Measurements from ENCODE around the gene CNIH4. TPM values are rescaled to one million over a fixed set of nuclear protein-coding genes. Genes with fewer than 3 reads are reported as not detected.

The CNIH4 gene
- total RNA-seq, 1 experiment from 2014 or later: 48.9 TPM

DNA sequence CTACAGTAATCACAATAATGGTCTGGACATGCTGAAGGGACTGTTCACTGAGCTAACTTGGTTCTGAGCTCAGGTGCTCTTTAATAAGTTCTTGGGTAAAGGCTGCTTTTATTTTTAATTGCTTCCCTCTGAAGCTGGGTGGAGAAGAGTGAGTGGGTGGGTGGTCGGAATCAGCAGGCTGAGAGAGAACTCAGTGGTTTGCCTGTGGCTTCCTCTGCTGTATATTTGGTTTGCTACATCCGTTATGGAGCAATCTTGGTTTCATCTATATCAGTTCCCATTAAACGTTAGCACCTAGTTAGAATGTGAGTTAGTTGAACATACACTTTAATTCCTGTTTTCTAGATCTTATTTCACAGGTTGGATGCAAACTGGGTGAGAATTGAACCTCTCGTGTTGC lies 23.3 kb downstream of the CNIH4 start:
- no peak for DNase-seq (ENCODE audit: low read depth, low spot score)
- H3K9ac ChIP-seq (ENCODE audit: low read length): no peak overlapping the region
- CTCF ChIA-PET: no interaction called here
- no peaks in the 10 kb centered on the region for H3K9me3 ChIP-seq (ENCODE audit: control insufficient read depth in 1 of 2, insufficient read depth in 1 of 2, low read depth in 1 of 2, low read length in 2 of 2)
- no peak overlapping the region for H3K4me3 ChIP-seq (replicated peaks in 1 of 2; ENCODE audit: low read depth in 1 of 2, low read length in 2 of 2)
- ATAC-seq: no peak
- H3K4me1 ChIP-seq (ENCODE audit: control insufficient read depth in 1 of 2, insufficient read depth in 2 of 2, low read length in 2 of 2): peaks cover 4 to 20% of the 10 kb centered on the region in 2 experiments; a peak in 3 of 4 replicates
- no peaks in the 10 kb centered on the region for H3K27me3 ChIP-seq (ENCODE audit: insufficient read depth, low read length)
- no peak overlapping the region for H2AFZ ChIP-seq (ENCODE audit: low read depth, low read length, poor library complexity, severe bottlenecking)
- no peak for TF ChIP-seq SRF (IDR thresholded peaks at IDR 0.05; ENCODE audit: low read depth)
- no peak for TF ChIP-seq EGR1 (IDR thresholded peaks at IDR 0.05; ENCODE audit: low read depth)
- TF ChIP-seq ZBTB33 (IDR thresholded peaks at IDR 0.05; ENCODE audit: extremely low read depth, insufficient replicate concordance, low read length): no peak
- no peak for TF ChIP-seq ATF3 (IDR thresholded peaks at IDR 0.05)
- no peak for TF ChIP-seq POLR2A (IDR thresholded peaks at IDR 0.05; ENCODE audit: borderline replicate concordance, extremely low read depth, insufficient read depth, insufficient read length)
- TF ChIP-seq ZNF274 (IDR thresholded peaks at IDR 0.05; ENCODE audit: low read depth, low read length): no peak
- no peak for TF ChIP-seq REST (IDR thresholded peaks at IDR 0.05; ENCODE audit: low read depth)
- TF ChIP-seq, protein P1, sequence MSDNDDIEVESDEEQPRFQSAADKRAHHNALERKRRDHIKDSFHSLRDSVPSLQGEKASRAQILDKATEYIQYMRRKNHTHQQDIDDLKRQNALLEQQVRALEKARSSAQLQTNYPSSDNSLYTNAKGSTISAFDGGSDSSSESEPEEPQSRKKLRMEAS (IDR thresholded peaks at IDR 0.05): no peak
- no peak for TF ChIP-seq RAD21 (IDR thresholded peaks at IDR 0.05; ENCODE audit: low read depth)
- no peak for TF ChIP-seq SP1 (IDR thresholded peaks at IDR 0.05; ENCODE audit: low read depth)
- no peak for TF ChIP-seq CEBPB (IDR thresholded peaks at IDR 0.05; ENCODE audit: low read depth)
- no peak for TF ChIP-seq YY1 (IDR thresholded peaks at IDR 0.05; ENCODE audit: extremely low read depth, insufficient replicate concordance, low read depth, low read length)
- TF ChIP-seq POLR2AphosphoS5 (IDR thresholded peaks at IDR 0.05; ENCODE audit: low read depth, low read length): no peak
- TF ChIP-seq SIN3A (IDR thresholded peaks at IDR 0.05; ENCODE audit: low read depth): no peak
- no peak for TF ChIP-seq EZH2phosphoT487 (IDR thresholded peaks at IDR 0.05; ENCODE audit: borderline replicate concordance)
- TF ChIP-seq CBX3 (IDR thresholded peaks at IDR 0.05; ENCODE audit: low read depth): no peak
- TF ChIP-seq, protein P2, sequence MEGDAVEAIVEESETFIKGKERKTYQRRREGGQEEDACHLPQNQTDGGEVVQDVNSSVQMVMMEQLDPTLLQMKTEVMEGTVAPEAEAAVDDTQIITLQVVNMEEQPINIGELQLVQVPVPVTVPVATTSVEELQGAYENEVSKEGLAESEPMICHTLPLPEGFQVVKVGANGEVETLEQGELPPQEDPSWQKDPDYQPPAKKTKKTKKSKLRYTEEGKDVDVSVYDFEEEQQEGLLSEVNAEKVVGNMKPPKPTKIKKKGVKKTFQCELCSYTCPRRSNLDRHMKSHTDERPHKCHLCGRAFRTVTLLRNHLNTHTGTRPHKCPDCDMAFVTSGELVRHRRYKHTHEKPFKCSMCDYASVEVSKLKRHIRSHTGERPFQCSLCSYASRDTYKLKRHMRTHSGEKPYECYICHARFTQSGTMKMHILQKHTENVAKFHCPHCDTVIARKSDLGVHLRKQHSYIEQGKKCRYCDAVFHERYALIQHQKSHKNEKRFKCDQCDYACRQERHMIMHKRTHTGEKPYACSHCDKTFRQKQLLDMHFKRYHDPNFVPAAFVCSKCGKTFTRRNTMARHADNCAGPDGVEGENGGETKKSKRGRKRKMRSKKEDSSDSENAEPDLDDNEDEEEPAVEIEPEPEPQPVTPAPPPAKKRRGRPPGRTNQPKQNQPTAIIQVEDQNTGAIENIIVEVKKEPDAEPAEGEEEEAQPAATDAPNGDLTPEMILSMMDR (IDR thresholded peaks at IDR 0.05 in 2 of 3, conservative IDR thresholded peaks at IDR 0.05 in 1 of 3; ENCODE audit: borderline replicate concordance in 1 of 3, insufficient read depth in 1 of 3, low read depth in 2 of 3, low read length in 2 of 3): no peak
- peaks cover 7 to 8% of the 10 kb centered on the region in 2 experiments; a peak in 2 of 4 replicates for H3K36me3 ChIP-seq (ENCODE audit: control insufficient read depth in 1 of 2, insufficient read depth in 2 of 2, low read length in 2 of 2)
- no peaks in the 10 kb centered on the region for H3K79me2 ChIP-seq (ENCODE audit: insufficient read depth, low read length)
- RAD21 ChIA-PET (ENCODE audit: low non-redundant PET in 1 of 2, low total read pairs in 2 of 2, uncharacterized antibody in 2 of 2, unreplicated experiment in 2 of 2): no interaction called here
- no peak overlapping the region for H3K27ac ChIP-seq (ENCODE audit: low read depth, low read length)
- H4K20me1 ChIP-seq (ENCODE audit: insufficient read depth): no peaks in the 10 kb centered on the region; the same call in 1 of the 2 replicates
- H3K9me2 ChIP-seq (ENCODE audit: insufficient read depth): no peaks in the 10 kb centered on the region
- intact Hi-C loops (cut with micrococcal nuclease): no loop called here
- POLR2A ChIA-PET: no interaction called here
- H3K4me2 ChIP-seq (ENCODE audit: low read length): no peak overlapping the region
- BruUV-seq (replicated peaks): no TSS peak

Data from HCT116 (cell line).